H9 (cell line): ENCODE measurements around the gene SHC4. TPM values are rescaled to one million over a fixed set of nuclear protein-coding genes. Genes with fewer than 3 reads are reported as not detected.
A peak's percentile ranks its signal among the peaks of the same experiment; 100 is the strongest.

Source experiments
- DNase-seq: peaks from one replicate; pipeline ENCODE4 v3.0.0-alpha.2; 2017
- H2AFZ ChIP-seq: one replicate; pipeline ENCODE4 v1.6.1; 2013; ENCODE audit warnings: mild to moderate bottlenecking, low read length, control low read depth, moderate library complexity
- H2AK5ac ChIP-seq: 2 replicates; pipeline ENCODE4 v1.6.1; 2013; ENCODE audit warnings: low read length, control low read depth, mixed read lengths; ENCODE audit not compliant: insufficient read length
- H2BK120ac ChIP-seq: one replicate; pipeline ENCODE4 v1.6.1; 2013; ENCODE audit warnings: low read depth, mild to moderate bottlenecking, low read length, control low read depth, inconsistent platforms; ENCODE audit not compliant: poor library complexity, severe bottlenecking
- H2BK12ac ChIP-seq: 2 replicates; pipeline ENCODE4 v1.6.1; 2013; ENCODE audit warnings: low read length, control low read depth, mixed read lengths, low read depth; ENCODE audit not compliant: insufficient read length
- H2BK15ac ChIP-seq: 2 replicates; pipeline ENCODE4 v1.6.1; 2013; ENCODE audit warnings: low read depth, low read length, control low read depth
- H2BK20ac ChIP-seq: one replicate; pipeline ENCODE4 v1.6.1; 2013; ENCODE audit warnings: low read depth, mild to moderate bottlenecking, low read length, control low read depth, inconsistent platforms; ENCODE audit not compliant: poor library complexity, severe bottlenecking
- H2BK5ac ChIP-seq: 2 replicates; pipeline ENCODE4 v1.6.1; 2013; ENCODE audit warnings: low read length, control low read depth, mixed read lengths; ENCODE audit not compliant: insufficient read length
- H3K14ac ChIP-seq: 2 replicates; pipeline ENCODE4 v1.6.1; 2013; ENCODE audit warnings: low read length, control low read depth; ENCODE audit not compliant: insufficient read depth
- H3K18ac ChIP-seq: 2 replicates; pipeline ENCODE4 v1.6.1; 2013; ENCODE audit warnings: low read depth, mild to moderate bottlenecking, mixed read lengths, low read length, control low read depth; ENCODE audit not compliant: insufficient read length
- H3K23ac ChIP-seq: 2 replicates; pipeline ENCODE4 v1.6.1; 2013; ENCODE audit warnings: low read length, control low read depth, mixed read lengths, low read depth; ENCODE audit not compliant: insufficient read length
- H3K23me2 ChIP-seq: 2 replicates; pipeline ENCODE4 v1.6.1; 2013; ENCODE audit warnings: low read depth, mild to moderate bottlenecking, mixed read lengths, low read length, control low read depth; ENCODE audit not compliant: insufficient read length, poor library complexity, severe bottlenecking
- H3K27ac ChIP-seq: 2 replicates; pipeline ENCODE4 v1.5.1; 2013; ENCODE audit warnings: low read length, control low read depth, mixed read lengths, low read depth; ENCODE audit not compliant: insufficient read length
- H3K27me3 ChIP-seq: 2 replicates; pipeline ENCODE4 v1.6.1; 2013; ENCODE audit warnings: low read length, control low read depth, inconsistent platforms; ENCODE audit not compliant: insufficient read depth
- H3K4ac ChIP-seq: 2 replicates; pipeline ENCODE4 v1.6.1; 2013; ENCODE audit warnings: low read depth, mild to moderate bottlenecking, control low read depth, inconsistent platforms, low read length, moderate library complexity
- H3K4me1 ChIP-seq: 2 replicates; pipeline ENCODE4 v1.6.1; 2013; ENCODE audit warnings: low read length, control low read depth, inconsistent platforms; ENCODE audit not compliant: insufficient read depth
- H3K4me2 ChIP-seq: 2 replicates; pipeline ENCODE4 v1.6.1; 2013; ENCODE audit warnings: low read length, control low read depth, mixed read lengths; ENCODE audit not compliant: insufficient read length, insufficient read depth
- H3K56ac ChIP-seq: 2 replicates; pipeline ENCODE4 v1.6.1; 2013; ENCODE audit warnings: low read depth, mild to moderate bottlenecking, mixed read lengths, low read length, control low read depth; ENCODE audit not compliant: insufficient read length
- H3K79me1 ChIP-seq: 2 replicates; pipeline ENCODE4 v1.6.1; 2013; ENCODE audit warnings: low read depth, mild to moderate bottlenecking, moderate library complexity, low read length, control low read depth, inconsistent platforms; ENCODE audit not compliant: insufficient read depth, poor library complexity, severe bottlenecking
- H3K79me2 ChIP-seq: 2 replicates; pipeline ENCODE4 v1.6.1; 2013; ENCODE audit warnings: low read length, control low read depth, inconsistent platforms; ENCODE audit not compliant: insufficient read depth
- H3K9ac ChIP-seq: 2 replicates; pipeline ENCODE4 v1.6.1; 2013; ENCODE audit warnings: low read length, control low read depth, mixed read lengths; ENCODE audit not compliant: insufficient read length; ENCODE audit errors: extremely low read depth
- H3K9me3 ChIP-seq: one replicate; pipeline ENCODE4 v1.6.1; 2013; ENCODE audit warnings: low read depth, low read length, inconsistent platforms; ENCODE audit not compliant: control insufficient read depth
- H3T11ph ChIP-seq: one replicate; pipeline ENCODE4 v1.6.1; 2013; ENCODE audit warnings: mild to moderate bottlenecking, low read length, control low read depth, inconsistent platforms
- H4K20me1 ChIP-seq: one replicate; pipeline ENCODE4 v1.6.1; 2013; ENCODE audit not compliant: control insufficient read depth, insufficient read length, insufficient read depth
- H4K5ac ChIP-seq: 2 replicates; pipeline ENCODE4 v1.6.1; 2013; ENCODE audit warnings: low read depth, mild to moderate bottlenecking, mixed read lengths, low read length, control low read depth; ENCODE audit not compliant: insufficient read length
- H4K8ac ChIP-seq: replicated peaks from 2 replicates; pipeline ENCODE4 v1.6.1; 2013; ENCODE audit warnings: low read length, control low read depth, mixed read lengths, low read depth; ENCODE audit not compliant: insufficient read length
- H4K91ac ChIP-seq: 2 replicates; pipeline ENCODE4 v1.6.1; 2013; ENCODE audit warnings: low read depth, mild to moderate bottlenecking, moderate library complexity, mixed read lengths, low read length, control low read depth; ENCODE audit not compliant: insufficient read length
- H3K27ac Mint-ChIP-seq, 3 experiments: 2 replicates in 2 of 3; 3 replicates in 1 of 3; pipeline ENCODE4 v1.8.0; 2020 to 2021; ENCODE audit warnings: mixed read lengths in 3 of 3, mild to moderate bottlenecking in 1 of 3, moderate library complexity in 1 of 3
- H3K27me3 Mint-ChIP-seq: 2 replicates; pipeline ENCODE4 v1.8.0; 2021; ENCODE audit warnings: low read depth, mild to moderate bottlenecking, moderate library complexity, mixed read lengths
- H3K36me3 Mint-ChIP-seq, 3 experiments: 2 replicates in 2 of 3; 3 replicates in 1 of 3; pipeline ENCODE4 v1.8.0; 2020 to 2021; ENCODE audit warnings: low read depth in 3 of 3, mixed read lengths in 3 of 3; ENCODE audit not compliant: insufficient read depth in 1 of 3
- H3K4me1 Mint-ChIP-seq, 2 experiments: 2 replicates each; pipeline ENCODE4 v1.8.0; 2020; ENCODE audit warnings: mixed read lengths in 2 of 2
- H3K4me3 Mint-ChIP-seq, 2 experiments: 2 replicates in 1 of 2; 3 replicates in 1 of 2; pipeline ENCODE4 v1.8.0; 2020 to 2021; ENCODE audit warnings: mild to moderate bottlenecking in 2 of 2, mixed read lengths in 2 of 2, moderate library complexity in 1 of 2
- H3K9me3 Mint-ChIP-seq, 2 experiments: 2 replicates in 1 of 2; 3 replicates in 1 of 2; pipeline ENCODE4 v1.8.0; 2020; ENCODE audit warnings: mild to moderate bottlenecking in 2 of 2, mixed read lengths in 2 of 2, moderate library complexity in 1 of 2
- WGBS: extraction: QIAGEN DNeasy Blood & Tissue Kit; methylation state at CpG from one replicate; pipeline ENCODE4 v1.1.7; 2013; ENCODE audit warnings: missing lambda C conversion rate, low lambda C conversion rate, mixed read lengths; ENCODE audit not compliant: insufficient read length; ENCODE audit errors: extremely low coverage; 5-methylcytosine and 5-hydroxymethylcytosine counted together
- total RNA-seq: library from RNA; stranded (reverse); gene quantifications from 2 replicates; pipeline ENCODE4 v1.2.1, GENCODE V29; 2021
- TF ChIP-seq, protein P1 (sequence below): fragments of 200-600 bp; sonication (generic); conservative IDR thresholded peaks from 3 replicates; pipeline ENCODE4 v1.8.0; 2021; ENCODE audit warnings: antibody characterized with exemption, mild to moderate bottlenecking

SHC4 gene
- total RNA-seq, 1 experiment from 2014 or later: 0.26 TPM

DNA sequence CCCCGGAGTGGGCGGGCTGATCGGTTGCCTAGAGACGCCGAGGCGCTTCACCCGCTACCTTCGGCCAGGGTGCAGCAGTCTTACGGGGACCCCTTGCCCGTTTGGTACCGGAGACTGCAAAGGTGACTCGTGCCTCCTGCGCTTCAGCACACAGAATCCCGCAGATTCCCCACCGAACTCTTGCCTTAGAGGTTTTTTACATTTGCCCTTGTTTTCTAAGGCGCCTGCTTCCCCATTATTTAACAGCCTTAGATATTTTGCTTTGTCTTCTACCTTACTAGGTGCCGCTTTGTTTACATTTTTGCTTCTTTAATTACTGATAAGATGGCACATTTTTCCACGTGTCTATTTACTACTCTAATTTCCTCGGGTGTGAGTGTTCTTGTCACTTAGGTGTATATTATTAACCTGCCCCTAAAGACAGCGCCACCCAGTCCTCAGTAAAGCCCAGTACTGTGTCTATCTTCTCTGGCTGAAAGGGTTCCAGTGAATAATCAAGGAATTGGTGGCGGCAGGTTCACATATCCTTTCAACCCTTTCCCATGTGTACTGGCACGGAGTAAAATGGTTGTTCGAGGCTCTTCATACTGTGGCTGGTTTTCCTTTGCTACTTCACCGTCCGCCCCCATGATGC is 152.3 kb downstream of the SHC4 start:
- H3K4me2 ChIP-seq: peak overlapping the region; percentile 70
- peak overlapping the region in 1 of 3 experiments; percentile 24; a peak in 3 of 7 replicates for H3K27ac Mint-ChIP-seq
- no peak overlapping the region for H3K23ac ChIP-seq
- H2BK12ac ChIP-seq: no peak overlapping the region
- TF ChIP-seq, protein P1, sequence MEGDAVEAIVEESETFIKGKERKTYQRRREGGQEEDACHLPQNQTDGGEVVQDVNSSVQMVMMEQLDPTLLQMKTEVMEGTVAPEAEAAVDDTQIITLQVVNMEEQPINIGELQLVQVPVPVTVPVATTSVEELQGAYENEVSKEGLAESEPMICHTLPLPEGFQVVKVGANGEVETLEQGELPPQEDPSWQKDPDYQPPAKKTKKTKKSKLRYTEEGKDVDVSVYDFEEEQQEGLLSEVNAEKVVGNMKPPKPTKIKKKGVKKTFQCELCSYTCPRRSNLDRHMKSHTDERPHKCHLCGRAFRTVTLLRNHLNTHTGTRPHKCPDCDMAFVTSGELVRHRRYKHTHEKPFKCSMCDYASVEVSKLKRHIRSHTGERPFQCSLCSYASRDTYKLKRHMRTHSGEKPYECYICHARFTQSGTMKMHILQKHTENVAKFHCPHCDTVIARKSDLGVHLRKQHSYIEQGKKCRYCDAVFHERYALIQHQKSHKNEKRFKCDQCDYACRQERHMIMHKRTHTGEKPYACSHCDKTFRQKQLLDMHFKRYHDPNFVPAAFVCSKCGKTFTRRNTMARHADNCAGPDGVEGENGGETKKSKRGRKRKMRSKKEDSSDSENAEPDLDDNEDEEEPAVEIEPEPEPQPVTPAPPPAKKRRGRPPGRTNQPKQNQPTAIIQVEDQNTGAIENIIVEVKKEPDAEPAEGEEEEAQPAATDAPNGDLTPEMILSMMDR: peak; percentile 29; the same call in 2 of the 3 replicates
- no peaks in the 10 kb centered on the region for H3K36me3 Mint-ChIP-seq
- peaks cover 7% of the 10 kb centered on the region for H3K23me2 ChIP-seq
- H3K9me3 Mint-ChIP-seq: no peaks in the 10 kb centered on the region
- no peaks in the 10 kb centered on the region; the same call in 1 of the 2 replicates for H3K4me1 ChIP-seq
- no peak overlapping the region for H3K4ac ChIP-seq
- no peak overlapping the region for H3K14ac ChIP-seq
- no peaks in the 10 kb centered on the region for H3K79me1 ChIP-seq
- H2BK120ac ChIP-seq: no peak overlapping the region
- no peak for DNase-seq
- H3K4me1 Mint-ChIP-seq: peaks cover 19 to 21% of the 10 kb centered on the region in 2 experiments
- no peaks in the 10 kb centered on the region for H3K9me3 ChIP-seq
- H3K18ac ChIP-seq: no peak overlapping the region
- no peak overlapping the region for H3K27ac ChIP-seq
- no peaks in the 10 kb centered on the region; the same call in none of the 2 replicates for H3K27me3 Mint-ChIP-seq
- H4K91ac ChIP-seq: no peak overlapping the region
- H2BK20ac ChIP-seq: no peak overlapping the region
- H2BK5ac ChIP-seq: no peak overlapping the region
- no peak overlapping the region for H3K9ac ChIP-seq
- H2AK5ac ChIP-seq: no peak overlapping the region
- no CpG with 5 or more reads among the region's 25 CpGs for WGBS
- H3T11ph ChIP-seq: no peak overlapping the region
- H3K4me3 Mint-ChIP-seq: peak overlapping the region; percentile 77 to 97
- H2BK15ac ChIP-seq: no peak overlapping the region
- no peak overlapping the region for H4K8ac ChIP-seq
- peak overlapping the region; percentile 11 for H2AFZ ChIP-seq
- no peak overlapping the region for H4K5ac ChIP-seq
- H3K56ac ChIP-seq: no peak overlapping the region
- H4K20me1 ChIP-seq: no peaks in the 10 kb centered on the region
- no peaks in the 10 kb centered on the region for H3K27me3 ChIP-seq
- no peaks in the 10 kb centered on the region for H3K79me2 ChIP-seq
